Measurements from ENCODE around the gene RNF41. TPM values are rescaled to one million over a fixed set of nuclear protein-coding genes. Genes with fewer than 3 reads are reported as not detected.
A peak's percentile ranks its signal among the peaks of the same experiment; 100 is the strongest.

Gene RNF41
- total and polyA plus RNA-seq, 7 donors = 18.5 to 109 (median 59.9) TPM

DNA sequence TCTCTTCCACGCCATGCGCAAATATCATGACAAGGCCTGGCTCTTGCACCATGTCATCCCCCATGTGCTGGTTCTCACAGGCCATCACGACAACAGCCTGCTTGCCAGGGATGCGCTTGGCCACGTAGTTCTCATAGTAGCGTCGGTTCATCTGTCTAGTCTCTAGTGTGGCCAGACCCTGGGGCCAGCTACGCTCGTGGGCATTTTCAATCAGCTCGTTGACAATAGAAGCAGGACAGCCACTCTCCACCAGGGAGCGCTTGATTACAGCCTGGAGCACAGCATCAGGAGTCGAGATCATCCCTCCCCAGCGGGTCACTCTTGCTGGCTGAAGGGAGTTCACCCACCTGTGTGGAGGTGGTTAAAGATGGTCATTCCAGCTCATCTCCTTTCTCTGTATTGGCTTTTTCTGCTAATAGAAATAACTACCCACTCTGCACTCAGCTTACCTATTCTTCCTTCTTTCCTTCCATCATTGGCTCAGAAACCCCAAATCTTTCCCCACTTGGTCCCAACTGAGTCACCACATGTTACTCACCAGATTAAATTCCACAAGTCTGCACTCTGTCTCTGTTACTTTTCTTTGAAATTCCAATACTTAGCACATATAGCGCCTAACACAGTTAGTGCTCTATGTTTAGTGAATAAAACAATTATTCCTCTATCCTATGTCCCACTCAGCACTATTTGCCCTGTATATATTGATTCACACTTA is 15.1 kb downstream of the RNF41 start:
- H3K9me3 ChIP-seq = no peaks in the 10 kb centered on the region
- intact Hi-C loops (cut with DNase I) = loop anchor here (2.0 kb wide), 1 partner anchor 14 kb away; the partner anchor contains the start of gene RNF41
- peak overlapping the region; percentile 12 to 51 (median 36) for H3K27ac ChIP-seq
- peak; percentile 77 for DNase-seq
- WGBS, 2 donors = 45 to 67% methylated on average over 14 of the region's 14 CpGs
- H3K27me3 ChIP-seq = no peaks in the 10 kb centered on the region
- no peak for TF ChIP-seq POLR2AphosphoS5 (IDR thresholded peaks at IDR 0.05)
- TF ChIP-seq, protein P1, sequence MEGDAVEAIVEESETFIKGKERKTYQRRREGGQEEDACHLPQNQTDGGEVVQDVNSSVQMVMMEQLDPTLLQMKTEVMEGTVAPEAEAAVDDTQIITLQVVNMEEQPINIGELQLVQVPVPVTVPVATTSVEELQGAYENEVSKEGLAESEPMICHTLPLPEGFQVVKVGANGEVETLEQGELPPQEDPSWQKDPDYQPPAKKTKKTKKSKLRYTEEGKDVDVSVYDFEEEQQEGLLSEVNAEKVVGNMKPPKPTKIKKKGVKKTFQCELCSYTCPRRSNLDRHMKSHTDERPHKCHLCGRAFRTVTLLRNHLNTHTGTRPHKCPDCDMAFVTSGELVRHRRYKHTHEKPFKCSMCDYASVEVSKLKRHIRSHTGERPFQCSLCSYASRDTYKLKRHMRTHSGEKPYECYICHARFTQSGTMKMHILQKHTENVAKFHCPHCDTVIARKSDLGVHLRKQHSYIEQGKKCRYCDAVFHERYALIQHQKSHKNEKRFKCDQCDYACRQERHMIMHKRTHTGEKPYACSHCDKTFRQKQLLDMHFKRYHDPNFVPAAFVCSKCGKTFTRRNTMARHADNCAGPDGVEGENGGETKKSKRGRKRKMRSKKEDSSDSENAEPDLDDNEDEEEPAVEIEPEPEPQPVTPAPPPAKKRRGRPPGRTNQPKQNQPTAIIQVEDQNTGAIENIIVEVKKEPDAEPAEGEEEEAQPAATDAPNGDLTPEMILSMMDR (IDR thresholded peaks at IDR 0.05) = peak; percentile 41 to 72 (median 64)
- no peak overlapping the region for H3K4me3 ChIP-seq
- peaks cover 0 to 5% (median 0%) of the 10 kb centered on the region in 4 donors for H3K4me1 ChIP-seq
- peaks cover 41 to 71% (median 61%) of the 10 kb centered on the region in 4 donors for H3K36me3 ChIP-seq

DNA sequence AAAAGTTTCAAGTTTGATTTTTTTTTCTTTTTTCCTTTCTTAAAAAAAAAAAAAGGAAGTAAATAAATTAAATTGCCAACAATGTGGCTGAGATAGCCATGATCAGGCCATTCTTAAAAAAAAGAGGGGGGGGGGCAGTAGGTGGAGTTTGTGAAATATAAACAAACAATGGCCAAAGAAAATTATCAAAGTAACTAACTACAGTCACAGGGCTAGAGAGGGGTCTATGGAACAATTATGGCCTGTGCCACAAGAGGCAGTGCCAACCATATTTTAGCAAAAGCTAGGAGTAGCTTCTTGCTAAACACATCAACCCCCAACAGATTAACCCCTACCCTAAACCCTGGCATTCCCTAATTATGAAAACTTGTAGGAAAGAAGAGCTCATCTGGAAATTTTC is 16.3 kb downstream of the RNF41 start:
- Histone ChIP-seq H3K27ac (peak overlapping the region in 1 of 4 donors; percentile 51), H3K36me3 (peaks cover 29 to 60% (median 50%) of the 10 kb centered on the region in 4 donors), H3K27me3 (no peaks in the 10 kb centered on the region), H3K4me1 (peaks cover 0 to 5% (median 0%) of the 10 kb centered on the region in 4 donors), H3K4me3 (no peak overlapping the region), H3K9me3 (no peaks in the 10 kb centered on the region)
- DNase-seq = no peak
- TF ChIP-seq POLR2A (IDR thresholded peaks at IDR 0.05) (no peak), POLR2AphosphoS5 (IDR thresholded peaks at IDR 0.05) (no peak), EP300 (IDR thresholded peaks at IDR 0.05) (no peak)
- TF ChIP-seq, protein P1 (IDR thresholded peaks at IDR 0.05) = no peak
- intact Hi-C loops (cut with DNase I) = no loop called here

DNA sequence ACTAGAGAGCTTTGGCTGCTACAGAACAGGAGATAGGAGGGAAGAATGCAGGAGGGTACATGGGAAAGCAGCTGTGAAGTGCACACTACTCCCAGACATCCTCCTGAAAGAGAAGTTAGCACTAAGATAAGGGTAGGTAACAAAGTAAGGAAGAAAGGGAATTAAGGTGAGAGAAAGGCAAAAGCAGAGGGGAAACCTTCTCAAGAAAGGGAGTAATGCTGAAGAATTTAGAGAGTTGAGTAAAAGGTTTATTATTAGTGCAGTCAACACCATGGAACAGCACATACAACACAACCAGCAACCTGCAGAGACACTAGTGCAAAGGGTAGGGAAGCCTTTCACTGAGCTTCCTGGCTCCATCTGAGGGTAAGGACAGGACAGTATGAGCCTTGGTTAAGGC is 17.4 kb downstream of the RNF41 start:
- Histone ChIP-seq H3K9me3 (no peaks in the 10 kb centered on the region), H3K27ac (no peak overlapping the region), H3K36me3 (peaks cover 21 to 48% (median 39%) of the 10 kb centered on the region in 4 donors), H3K27me3 (no peaks in the 10 kb centered on the region), H3K4me3 (no peak overlapping the region), H3K4me1 (peaks cover 0 to 5% (median 0%) of the 10 kb centered on the region in 4 donors)
- no peak for DNase-seq
- TF ChIP-seq POLR2A (IDR thresholded peaks at IDR 0.05) (no peak), POLR2AphosphoS5 (IDR thresholded peaks at IDR 0.05) (no peak)
- TF ChIP-seq, protein P1 (IDR thresholded peaks at IDR 0.05) = no peak
- intact Hi-C loops (cut with DNase I) = no loop called here

DNA sequence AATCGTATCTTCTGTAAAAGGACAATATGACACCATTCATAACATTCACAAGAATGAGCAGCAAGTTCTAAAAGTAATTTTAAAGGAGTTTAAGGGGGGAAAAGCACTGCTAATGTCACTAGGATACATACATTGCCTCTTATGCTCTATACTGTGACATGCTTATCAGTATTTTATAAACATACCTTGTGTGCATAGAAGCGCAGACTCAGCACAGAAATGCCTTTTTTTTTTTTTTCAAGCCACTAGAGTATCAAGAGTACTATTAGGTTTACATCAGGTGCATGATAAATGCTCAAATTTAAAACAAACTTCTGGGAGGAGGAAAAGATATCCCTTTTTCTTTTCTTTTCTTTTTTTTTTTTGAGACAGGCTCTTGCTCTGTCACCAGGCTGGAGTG is 18.9 kb downstream of the RNF41 start:
- Histone ChIP-seq H3K9me3 (no peaks in the 10 kb centered on the region), H3K4me3 (no peak overlapping the region), H3K4me1 (peaks cover 0 to 5% (median 0%) of the 10 kb centered on the region in 4 donors), H3K27me3 (no peaks in the 10 kb centered on the region), H3K27ac (peak overlapping the region in 1 of 4 donors; percentile 36), H3K36me3 (peaks cover 14 to 34% (median 26%) of the 10 kb centered on the region in 4 donors)
- 55 to 78% methylated on average over 2 of the region's 2 CpGs for WGBS, 2 donors
- DNase-seq = no peak
- TF ChIP-seq, protein P1 (IDR thresholded peaks at IDR 0.05) = no peak
- TF ChIP-seq POLR2AphosphoS5 (IDR thresholded peaks at IDR 0.05) (no peak), EP300 (IDR thresholded peaks at IDR 0.05) (no peak), POLR2A (IDR thresholded peaks at IDR 0.05) (no peak)
- intact Hi-C loops (cut with DNase I) = no loop called here
